H1 (cell line): ENCODE data around the gene OPCML. TPM values are rescaled to one million over a fixed set of nuclear protein-coding genes. Genes with fewer than 3 reads are reported as not detected.

Experiments used
- CTCF ChIA-PET: fragments of 300-600 bp; sonication (Branson Sonifier 250); formaldehyde crosslinking; loops from one replicate; lab custom pipeline; 2021; ENCODE audit not compliant: partially characterized antibody; lab: Charles Lee
- POLR2A ChIA-PET: fragments of 300-600 bp; sonication (Branson Sonifier 250); formaldehyde crosslinking; loops from one replicate; lab custom pipeline; 2021; ENCODE audit warnings: inconsistent platforms; ENCODE audit not compliant: partially characterized antibody; lab: Charles Lee
- DNase-seq, 2 experiments: peaks; one replicate each; pipeline versions ENCODE4 v3.0.0 to v3.0.0-alpha.2; 2010 to 2022; ENCODE audit warnings: low spot score in 2 of 2, low read depth in 1 of 2, mixed read lengths in 1 of 2
- FAIRE-seq: peaks from 2 replicates; lab custom pipeline; 2011; peaks lifted over from hg19 to GRCh38; lab: Jason Lieb, UNC
- H2AFZ ChIP-seq: 2 replicates; pipeline ENCODE4 v1.8.1; 2012; ENCODE audit warnings: low read length, inconsistent platforms
- H2AK5ac ChIP-seq: 2 replicates; pipeline ENCODE4 v1.6.1; 2013; ENCODE audit warnings: low read depth, low read length
- H2BK120ac ChIP-seq: replicated peaks from 2 replicates; pipeline ENCODE3; 2013; ENCODE audit warnings: low read depth, low read length, inconsistent platforms
- H2BK12ac ChIP-seq: 2 replicates; pipeline ENCODE4 v1.6.1; 2013; ENCODE audit warnings: low read depth, low read length
- H2BK15ac ChIP-seq: 2 replicates; pipeline ENCODE4 v1.6.1; 2013; ENCODE audit warnings: low read length
- H2BK20ac ChIP-seq: 2 replicates; pipeline ENCODE4 v1.6.1; 2013; ENCODE audit warnings: low read length
- H2BK5ac ChIP-seq: 2 replicates; pipeline ENCODE4 v1.6.1; 2013; ENCODE audit warnings: low read depth, low read length
- H3K14ac ChIP-seq: 2 replicates; pipeline ENCODE4 v1.6.1; 2013; ENCODE audit warnings: inconsistent platforms; ENCODE audit not compliant: insufficient read length
- H3K18ac ChIP-seq: 2 replicates; pipeline ENCODE4 v1.6.1; 2013; ENCODE audit warnings: low read length; ENCODE audit errors: extremely low read depth
- H3K23ac ChIP-seq: 2 replicates; pipeline ENCODE4 v1.6.1; 2013; ENCODE audit warnings: inconsistent platforms; ENCODE audit not compliant: insufficient read length
- H3K23me2 ChIP-seq: 2 replicates; pipeline ENCODE4 v1.6.1; 2013; ENCODE audit warnings: low read depth, low read length
- H3K27ac ChIP-seq: 2 replicates; pipeline ENCODE4 v1.6.1; 2011; ENCODE audit warnings: low read depth, low read length, inconsistent platforms
- H3K27me3 ChIP-seq, 4 experiments: replicated peaks in 1 of 4; 1 replicate in 1 of 4; 2 replicates in 3 of 4; pipeline versions ENCODE4 v1.6.1 to v1.8.1; 2011 to 2013; ENCODE audit warnings: low read length in 3 of 4, mild to moderate bottlenecking in 3 of 4, inconsistent platforms in 2 of 4, mixed read lengths in 2 of 4, moderate library complexity in 1 of 4; ENCODE audit not compliant: control insufficient read depth in 3 of 4, insufficient read depth in 3 of 4; ENCODE audit errors: extremely low read depth in 1 of 4
- H3K36me3 ChIP-seq, 4 experiments: 2 replicates each; pipeline versions ENCODE4 v1.6.1 to v1.8.1; 2011 to 2013; ENCODE audit warnings: mild to moderate bottlenecking in 4 of 4, low read length in 3 of 4, moderate library complexity in 2 of 4, control low read depth in 1 of 4, inconsistent platforms in 1 of 4; ENCODE audit not compliant: insufficient read depth in 4 of 4, control insufficient read depth in 2 of 4
- H3K4ac ChIP-seq: replicated peaks from 2 replicates; pipeline ENCODE3; 2013; ENCODE audit warnings: low read length, low read depth, mixed read lengths, inconsistent platforms; ENCODE audit not compliant: insufficient read length
- H3K4me1 ChIP-seq, 4 experiments: replicated peaks in 1 of 4; 1 replicate in 1 of 4; 2 replicates in 3 of 4; pipeline versions ENCODE4 v1.6.1 to v1.8.1; 2011 to 2013; ENCODE audit warnings: low read length in 3 of 4, inconsistent platforms in 2 of 4, mixed read lengths in 1 of 4; ENCODE audit not compliant: insufficient read depth in 4 of 4, control insufficient read depth in 3 of 4
- H3K4me2 ChIP-seq, 2 experiments: 2 replicates each; pipeline versions ENCODE4 v1.6.1 to v1.8.1; 2011 to 2013; ENCODE audit warnings: low read depth in 2 of 2, low read length in 2 of 2, control low read depth in 1 of 2, inconsistent platforms in 1 of 2, mild to moderate bottlenecking in 1 of 2; ENCODE audit not compliant: insufficient read depth in 1 of 2
- H3K4me3 ChIP-seq, 4 experiments: fragments of 200-600, 300-600 bp in 1 of 4; sonication (generic), shearing (Covaris generic), sonication (Bioruptor Twin) in 1 of 4; 2 replicates each; pipeline versions ENCODE4 v1.5.1 to v1.8.1; 2011 to 2016; ENCODE audit warnings: low read length in 4 of 4, low read depth in 3 of 4, control low read depth in 2 of 4, inconsistent platforms in 2 of 4, mild to moderate bottlenecking in 2 of 4, mixed read lengths in 1 of 4, moderate library complexity in 1 of 4; ENCODE audit not compliant: insufficient read depth in 2 of 4; ENCODE audit errors: extremely low read depth in 1 of 4
- H3K56ac ChIP-seq: replicated peaks from 2 replicates; pipeline ENCODE3; 2013; ENCODE audit warnings: low read depth, mild to moderate bottlenecking, mixed read lengths, low read length, inconsistent platforms; ENCODE audit not compliant: insufficient read length
- H3K79me1 ChIP-seq: 2 replicates; pipeline ENCODE4 v1.6.1; 2013; ENCODE audit warnings: low read depth, low read length, control low read depth
- H3K79me2 ChIP-seq, 2 experiments: 2 replicates each; pipeline versions ENCODE4 v1.6.1 to v1.8.1; 2012 to 2013; ENCODE audit warnings: low read length in 2 of 2, mild to moderate bottlenecking in 2 of 2, inconsistent platforms in 1 of 2; ENCODE audit not compliant: insufficient read depth in 2 of 2, control insufficient read depth in 1 of 2
- H3K9ac ChIP-seq, 4 experiments: replicated peaks in 1 of 4; 1 replicate in 1 of 4; 2 replicates in 3 of 4; pipeline versions ENCODE4 v1.6.1 to v1.8.1; 2011 to 2013; ENCODE audit warnings: low read depth in 3 of 4, low read length in 3 of 4, control low read depth in 2 of 4, mild to moderate bottlenecking in 2 of 4, moderate library complexity in 2 of 4, inconsistent platforms in 1 of 4; ENCODE audit errors: extremely low read depth in 1 of 4
- H3K9me3 ChIP-seq, 2 experiments: 2 replicates each; pipeline versions ENCODE4 v1.6.1 to v1.8.1; 2012 to 2013; ENCODE audit warnings: mild to moderate bottlenecking in 2 of 2, moderate library complexity in 2 of 2, control low read depth in 1 of 2, inconsistent platforms in 1 of 2, low read depth in 1 of 2, low read length in 1 of 2, mixed read lengths in 1 of 2; ENCODE audit not compliant: insufficient read depth in 2 of 2
- H4K20me1 ChIP-seq, 2 experiments: replicated peaks in 1 of 2; 2 replicates each; pipeline versions ENCODE3 to v1.8.1; 2011 to 2013; ENCODE audit warnings: inconsistent platforms in 2 of 2, low read length in 2 of 2, mild to moderate bottlenecking in 1 of 2; ENCODE audit not compliant: insufficient read depth in 2 of 2, control insufficient read depth in 1 of 2
- H4K5ac ChIP-seq: 2 replicates; pipeline ENCODE4 v1.6.1; 2013; ENCODE audit warnings: low read length, low read depth, mixed read lengths, inconsistent platforms; ENCODE audit not compliant: insufficient read length
- H4K8ac ChIP-seq: 2 replicates; pipeline ENCODE4 v1.8.0; 2013; ENCODE audit warnings: mild to moderate bottlenecking, moderate library complexity, low read length, inconsistent platforms; ENCODE audit not compliant: insufficient read depth; ENCODE audit errors: extremely low read depth
- H4K91ac ChIP-seq: replicated peaks from 2 replicates; pipeline ENCODE3; 2013; ENCODE audit warnings: low read length, mixed read lengths, inconsistent platforms; ENCODE audit not compliant: insufficient read length
- WGBS, 2 experiments: shearing (Covaris generic) in 1 of 2; methylation state at CpG; one replicate each; pipeline versions ENCODE4 v1.1.6 to v1.1.7; 2013 to 2015; ENCODE audit warnings: low lambda C conversion rate in 2 of 2, mixed read lengths in 2 of 2, inconsistent platforms in 1 of 2, low coverage in 1 of 2, missing lambda C conversion rate in 1 of 2; ENCODE audit not compliant: insufficient replicate concordance in 2 of 2, insufficient coverage in 1 of 2, insufficient read length in 1 of 2; ENCODE audit errors: extremely low coverage in 1 of 2, missing lambda C conversion rate in 1 of 2; 5-methylcytosine and 5-hydroxymethylcytosine counted together
- polyA plus RNA-seq, 7 experiments: library from polyadenylated mRNA; depleted of rRNA in 3 of 7; stranded (reverse) in 5 of 7; unstranded in 2 of 7; fragments of >200 nt in 5 of 7; fragments of 200-250 nt in 2 of 7; gene quantifications; 1 replicate in 5 of 7; 2 replicates in 1 of 7; 4 replicates in 1 of 7; pipeline versions ENCODE4 v1.2.1 to v1.2.3, GENCODE V29; 2011 to 2013; ENCODE audit warnings: missing spikeins in 2 of 7, mixed read lengths in 2 of 7
- total RNA-seq: library from RNA; stranded (reverse); fragmentation: NEBNext Ultra II Directional; extraction: Animal tissue kit (Norgen Biotek cat#: 25700); gene quantifications from 2 replicates; pipeline ENCODE4 v1.2.1, GENCODE V29; 2021
- TF ChIP-seq, protein P1 (sequence below): IDR thresholded peaks from 2 replicates; pipeline ENCODE4 v1.6.1; 2011; ENCODE audit warnings: low read length, improper control_type of control experiment

OPCML gene
- total and polyA plus RNA-seq, 2 of the 8 experiments (the other 6 are each of a cell fraction or from before 2014, with no cell fraction given) = 2.3 to 3.1 TPM

- Histone ChIP-seq H3K4me1 (no peaks in the 10 kb centered on the region), H4K91ac (no peak overlapping the region), H2BK12ac (no peak overlapping the region), H3K27ac (no peak overlapping the region), H4K5ac (no peak overlapping the region), H2BK120ac (no peak overlapping the region), H3K36me3 (no peaks in the 10 kb centered on the region), H3K27me3 (no peaks in the 10 kb centered on the region), H3K9ac (no peak overlapping the region), H3K9me3 (no peaks in the 10 kb centered on the region), H3K23me2 (no peaks in the 10 kb centered on the region), H3K79me1 (no peaks in the 10 kb centered on the region), H3K4me3 (no peak overlapping the region), H3K56ac (no peak overlapping the region), H2BK5ac (no peak overlapping the region), H3K4me2 (no peak overlapping the region), H3K14ac (no peak overlapping the region), H2BK20ac (no peak overlapping the region), H2BK15ac (no peak overlapping the region), H4K8ac (no peak overlapping the region), H3K18ac (no peak overlapping the region), H3K4ac (no peak overlapping the region), H2AK5ac (no peak overlapping the region), H3K79me2 (no peaks in the 10 kb centered on the region), H2AFZ (no peak overlapping the region), H3K23ac (no peak overlapping the region), H4K20me1 (no peaks in the 10 kb centered on the region)
- no peak for FAIRE-seq
- CTCF ChIA-PET = no interaction called here
- DNase-seq = no peak
- POLR2A ChIA-PET = no interaction called here
- 92% methylated on average over 10 of the region's 10 CpGs; no CpG with 5 or more reads in 1 of the 2 experiments for WGBS, 2 experiments
- TF ChIP-seq, protein P1, sequence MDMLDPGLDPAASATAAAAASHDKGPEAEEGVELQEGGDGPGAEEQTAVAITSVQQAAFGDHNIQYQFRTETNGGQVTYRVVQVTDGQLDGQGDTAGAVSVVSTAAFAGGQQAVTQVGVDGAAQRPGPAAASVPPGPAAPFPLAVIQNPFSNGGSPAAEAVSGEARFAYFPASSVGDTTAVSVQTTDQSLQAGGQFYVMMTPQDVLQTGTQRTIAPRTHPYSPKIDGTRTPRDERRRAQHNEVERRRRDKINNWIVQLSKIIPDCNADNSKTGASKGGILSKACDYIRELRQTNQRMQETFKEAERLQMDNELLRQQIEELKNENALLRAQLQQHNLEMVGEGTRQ = no peak
These were observed 660.1 kb downstream of the OPCML start for GRCh38 chr11:132872211-132872610.
